ENCODE results near the gene PAX3.
"Not testable (repeated sequence)": the region's sequence is repeated elsewhere in the genome, so short reads cannot be mapped to it uniquely, and the experiment has no call there.

PAX3 gene

DNA sequence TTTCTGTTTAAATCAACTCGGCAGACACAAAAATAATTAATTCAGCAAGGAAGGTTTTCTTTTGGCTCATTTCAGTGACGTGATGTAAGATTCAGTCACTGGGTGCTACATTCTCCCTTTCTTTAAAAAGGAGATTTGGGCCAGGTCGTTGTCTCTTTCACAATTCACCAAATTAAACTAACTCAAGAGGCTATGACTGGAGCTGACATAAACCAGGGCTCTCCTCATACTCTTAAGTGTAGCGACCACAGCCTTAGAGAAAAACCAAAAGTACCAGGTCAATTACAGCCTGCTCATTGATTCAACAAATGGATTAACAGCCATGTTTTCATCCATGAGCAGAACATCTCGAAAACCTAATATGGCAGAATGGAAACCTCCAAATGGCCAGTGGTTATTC, 85.7 kb downstream of the PAX3 start:
- no peak for DNase-seq (ENCODE audit: low spot score)

DNA sequence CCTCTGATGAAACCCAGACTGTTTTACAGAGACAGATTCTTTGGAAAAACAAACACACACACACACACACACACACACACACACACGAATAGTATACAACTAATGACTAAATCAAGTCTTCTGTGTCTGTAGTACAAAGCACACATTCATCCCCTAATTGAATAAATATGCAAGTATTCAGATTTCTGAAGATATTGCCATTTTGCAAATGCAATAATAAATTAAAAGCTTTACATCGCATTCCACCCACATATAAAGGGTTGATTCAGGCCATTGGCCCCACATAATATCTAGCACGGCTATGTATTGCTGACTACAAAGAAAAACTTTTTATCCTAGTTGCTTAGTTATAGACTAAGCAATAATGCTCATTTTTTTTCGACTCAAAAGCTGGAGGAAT, 86.2 kb downstream of the PAX3 start:
- no peak for DNase-seq (ENCODE audit: low spot score)

DNA sequence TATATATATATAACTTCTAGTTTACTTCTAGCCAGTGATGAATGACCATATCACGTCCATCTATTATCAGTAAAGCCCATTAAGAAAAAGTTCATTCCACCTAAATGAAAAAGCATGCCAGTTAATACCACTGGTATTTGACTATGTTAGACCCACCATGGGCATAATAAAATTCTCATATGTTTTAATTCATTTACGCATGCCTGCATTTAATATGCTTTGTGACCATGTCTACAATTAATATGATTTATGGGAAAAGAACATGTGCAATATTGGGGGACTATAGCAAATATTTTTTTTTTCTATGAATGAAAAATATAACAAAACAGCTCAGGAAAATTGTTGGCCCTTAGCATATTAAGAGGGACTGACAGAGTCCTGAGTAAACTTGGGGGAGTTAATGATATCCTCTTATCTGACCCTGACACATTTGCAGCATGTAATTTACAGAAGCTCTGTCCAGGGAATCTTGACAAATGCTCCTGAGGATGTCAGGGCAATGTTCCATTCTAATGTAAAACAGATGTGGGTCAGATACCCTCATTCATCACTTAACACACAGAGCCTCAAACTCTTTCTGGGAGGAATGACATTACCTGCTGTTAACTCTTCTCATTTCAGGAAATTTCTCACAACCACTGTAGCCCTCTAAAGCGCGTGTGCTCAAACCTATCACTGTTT, 90.6 kb downstream of the PAX3 start:
- DNase-seq (ENCODE audit: low spot score) = no peak

DNA sequence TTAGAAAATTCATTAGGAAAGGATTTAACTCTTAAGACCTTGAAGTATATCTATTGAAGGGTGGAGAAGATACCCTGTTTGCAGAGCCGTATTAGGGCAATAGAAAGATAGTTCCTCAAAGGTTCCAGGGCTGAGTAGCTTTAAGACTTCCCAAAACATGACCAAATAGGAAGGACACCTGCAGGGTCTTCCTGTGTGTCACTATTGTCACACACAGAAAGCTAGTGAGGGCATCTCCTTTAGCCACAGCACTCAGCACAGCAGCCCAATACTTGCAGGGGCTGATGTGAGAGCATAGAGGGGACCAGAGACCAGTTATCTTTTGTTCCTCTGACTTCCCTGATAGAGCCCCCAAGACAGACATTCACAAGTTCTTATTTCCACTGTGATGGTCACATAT, 93.7 kb downstream of the PAX3 start:
- DNase-seq (ENCODE audit: low spot score) = no peak

DNA sequence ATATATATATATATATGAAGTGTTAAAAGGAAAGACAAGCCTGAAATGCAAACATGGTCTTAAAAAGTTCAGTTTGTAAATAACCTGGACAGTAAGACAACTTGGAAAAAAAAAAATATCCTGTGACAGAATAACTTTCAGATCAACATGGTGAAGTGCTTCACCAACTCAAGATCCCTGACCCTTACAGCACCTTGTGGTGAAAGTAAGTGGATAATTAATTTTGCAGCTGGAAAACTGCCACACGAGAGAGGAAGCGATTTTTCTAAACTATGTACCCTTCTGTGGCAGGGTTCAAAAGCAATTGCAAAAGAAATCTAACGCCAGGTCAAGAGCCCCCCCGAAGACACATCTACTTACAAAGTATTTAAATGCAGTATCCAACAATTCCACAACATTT, 95.8 kb downstream of the PAX3 start:
- DNase-seq (ENCODE audit: low spot score) = no peak

DNA sequence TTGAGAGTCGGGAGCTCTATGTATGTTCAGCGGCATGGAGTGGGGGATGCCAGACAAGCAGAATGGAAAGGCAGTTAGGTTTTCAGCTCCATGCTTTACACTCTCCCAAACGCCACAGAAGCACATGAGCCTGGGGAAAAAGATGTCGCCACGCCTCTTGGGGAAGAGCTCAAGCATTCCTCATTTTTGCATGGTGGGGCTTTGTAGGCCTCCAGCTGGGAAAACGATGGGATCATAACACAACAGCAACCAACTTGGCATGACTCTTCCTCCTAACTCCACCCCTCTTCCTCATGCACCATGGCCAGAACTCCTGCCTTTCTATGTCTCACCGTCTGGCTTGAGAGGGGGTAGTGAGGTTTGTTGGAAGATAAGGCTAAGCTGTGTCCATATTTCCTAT, 102.6 kb downstream of the PAX3 start:
- DNase-seq (ENCODE audit: low spot score) = no peak

DNA sequence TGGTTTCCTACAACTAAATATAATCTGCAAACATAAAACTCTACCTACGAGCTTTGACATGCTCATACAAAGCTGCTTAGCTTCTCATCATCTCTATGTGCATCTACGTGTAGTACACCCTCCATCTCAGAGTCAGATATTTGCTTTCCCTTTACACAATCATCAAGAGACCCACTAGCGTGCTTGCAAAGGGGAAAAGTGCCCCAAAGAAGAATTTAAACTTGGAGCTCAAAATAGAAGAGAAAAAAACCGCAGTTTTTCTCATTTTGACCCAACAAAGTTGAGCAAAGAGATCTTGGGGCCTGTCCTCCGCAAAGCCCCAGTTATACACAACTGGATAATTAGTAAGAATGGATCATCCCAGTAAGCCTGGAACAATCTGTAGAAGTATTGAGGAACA, 104.1 kb downstream of the PAX3 start:
- no peak for DNase-seq (ENCODE audit: low spot score)

DNA sequence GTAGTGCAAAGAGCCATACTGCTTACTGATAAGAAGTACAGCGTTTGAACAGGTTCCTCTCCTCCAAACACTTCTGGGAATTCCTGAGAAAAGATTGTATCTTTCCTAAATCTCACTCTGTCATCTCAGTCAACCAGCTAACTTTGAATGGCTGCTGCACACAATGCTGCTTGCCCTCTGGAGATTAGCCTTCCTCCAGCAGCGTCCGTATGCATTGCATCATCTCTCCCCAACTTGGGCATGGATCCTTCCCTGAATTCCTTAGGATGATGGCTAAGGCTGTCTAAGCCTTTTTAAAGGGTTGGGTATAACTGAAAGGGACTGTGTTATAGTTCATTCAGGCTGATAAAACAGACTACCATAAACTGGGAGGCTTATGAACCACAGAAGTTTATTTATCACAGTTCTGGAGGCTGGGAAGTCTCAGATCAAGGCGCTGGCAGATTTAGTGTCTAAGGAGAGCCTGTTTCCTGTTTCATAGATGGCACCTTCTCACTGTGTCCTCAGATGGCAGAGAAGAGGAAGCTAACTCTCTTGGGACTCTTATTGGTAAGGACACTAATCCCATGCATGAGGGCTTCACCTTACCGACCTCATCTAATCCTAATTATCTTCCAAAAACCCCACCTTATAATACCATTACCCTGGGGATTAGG, 105.3 kb downstream of the PAX3 start:
- no peak for DNase-seq (ENCODE audit: low spot score)

DNA sequence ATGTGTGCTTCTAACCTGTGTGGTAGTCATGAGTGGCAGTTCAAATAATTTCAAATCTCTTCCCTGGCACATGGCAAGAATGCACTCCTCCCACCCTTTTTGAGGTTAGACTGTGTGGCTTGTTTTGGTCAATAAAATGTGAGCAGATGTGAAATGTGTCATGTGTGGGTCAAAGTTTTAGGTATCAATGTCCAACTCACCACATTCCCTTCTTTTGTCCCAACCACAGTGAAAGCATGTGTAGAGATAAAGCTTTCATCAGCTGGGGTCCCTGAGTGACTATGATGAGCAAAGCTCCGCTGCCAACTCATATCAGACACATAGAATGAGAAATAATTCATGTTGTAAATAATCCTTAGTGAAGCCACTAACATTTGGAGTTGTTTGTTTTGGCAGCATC, 118.2 kb downstream of the PAX3 start:
- DNase-seq (ENCODE audit: low spot score) = no peak

DNA sequence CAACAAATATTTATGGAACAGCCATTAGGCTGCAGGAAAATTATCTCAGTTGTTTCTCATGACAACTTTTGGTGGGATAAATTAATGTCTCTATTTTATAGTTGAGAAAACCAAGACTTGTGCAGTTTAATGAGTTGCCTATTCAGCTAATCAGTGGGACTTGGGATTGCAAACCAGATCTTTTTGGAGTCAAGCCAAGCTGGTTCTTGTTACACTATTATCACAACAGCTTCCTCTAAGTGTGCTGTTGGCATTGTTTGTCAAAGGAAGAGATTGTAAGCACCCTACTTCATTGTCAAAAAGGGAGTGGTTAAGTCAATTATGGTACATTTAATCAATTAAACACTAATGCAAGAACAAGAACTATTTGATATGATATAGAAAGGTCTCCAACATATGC, 119.2 kb downstream of the PAX3 start:
- no peak for DNase-seq (ENCODE audit: low spot score)

DNA sequence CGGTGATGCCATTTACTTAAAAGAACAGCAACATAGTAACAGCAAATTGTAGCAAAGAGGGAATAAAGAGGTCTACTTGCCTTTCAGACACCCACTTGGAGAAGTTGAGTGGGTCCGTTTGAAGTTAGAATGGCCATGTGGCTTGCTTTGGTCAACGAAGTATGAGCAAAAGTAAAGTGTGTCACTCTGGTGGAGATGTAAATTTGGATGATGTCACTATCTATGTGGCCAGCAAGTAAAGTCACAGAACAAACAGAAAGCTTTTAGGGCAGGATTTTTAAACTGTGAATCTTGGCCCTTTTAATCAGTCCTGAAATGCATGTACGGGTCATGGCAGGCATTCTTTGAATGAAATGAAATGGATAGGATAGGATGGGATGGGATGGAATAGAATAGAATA, 120.3 kb downstream of the PAX3 start:
- no peak for DNase-seq (ENCODE audit: low spot score)

DNA sequence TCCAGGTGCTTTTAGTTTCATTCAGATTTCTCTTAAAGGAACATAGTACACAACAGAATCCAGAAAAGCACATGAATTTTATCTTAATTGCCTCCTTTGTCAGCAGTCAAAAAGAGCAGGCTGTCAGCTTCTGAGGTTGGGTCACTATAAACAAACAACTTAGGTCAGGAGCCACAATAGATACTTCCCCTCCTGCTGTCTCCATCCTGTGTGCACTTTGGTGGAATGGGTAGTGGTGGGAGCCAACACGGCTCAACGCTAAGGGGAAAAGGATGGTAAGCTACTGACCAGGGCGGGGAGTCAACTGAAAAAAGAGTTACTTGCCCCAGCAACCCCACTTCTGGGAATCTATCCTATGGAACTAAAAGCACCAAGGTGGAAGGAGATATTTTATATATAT, 121.9 kb downstream of the PAX3 start:
- DNase-seq (ENCODE audit: low spot score) = no peak

DNA sequence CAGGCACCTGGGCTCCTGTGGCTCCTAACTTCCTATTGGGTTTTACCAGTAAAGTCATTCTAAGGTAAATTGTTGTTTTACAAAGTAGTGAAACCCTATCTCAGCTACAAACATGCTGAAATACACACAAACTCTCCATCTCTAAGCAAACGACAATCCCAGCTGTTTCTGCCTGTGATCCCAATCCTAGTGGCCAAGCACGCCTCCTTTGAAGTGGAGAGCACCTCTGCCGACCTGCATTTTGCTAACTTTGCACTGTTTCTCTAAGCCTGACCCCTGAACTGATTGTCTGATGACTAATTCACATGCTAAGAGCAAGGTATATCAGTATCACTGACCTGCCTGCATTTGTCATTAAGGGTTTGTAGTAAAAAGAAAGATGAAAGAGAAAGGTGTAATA, 124.3 kb downstream of the PAX3 start:
- no peak for DNase-seq (ENCODE audit: low spot score)

DNA sequence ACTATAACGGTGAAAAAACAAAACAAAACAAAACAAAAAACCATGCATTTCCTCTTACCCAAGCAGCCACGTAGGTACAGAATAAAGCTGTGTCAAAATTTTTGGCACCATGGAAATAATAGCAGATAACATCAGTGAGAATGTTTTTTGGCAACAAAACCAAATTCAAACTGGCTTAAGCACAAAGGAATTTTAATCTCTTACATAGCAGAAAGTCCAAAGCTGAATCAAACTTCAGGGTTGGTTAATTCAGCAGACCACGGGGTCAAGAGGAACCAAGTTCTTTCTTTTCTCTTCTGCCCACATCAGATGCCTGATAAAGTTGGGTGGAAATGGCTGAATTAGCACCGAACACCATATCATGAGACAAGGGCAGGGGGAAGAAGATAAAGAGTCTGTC, 129.5 kb downstream of the PAX3 start:
- no peak for DNase-seq (ENCODE audit: low spot score)

DNA sequence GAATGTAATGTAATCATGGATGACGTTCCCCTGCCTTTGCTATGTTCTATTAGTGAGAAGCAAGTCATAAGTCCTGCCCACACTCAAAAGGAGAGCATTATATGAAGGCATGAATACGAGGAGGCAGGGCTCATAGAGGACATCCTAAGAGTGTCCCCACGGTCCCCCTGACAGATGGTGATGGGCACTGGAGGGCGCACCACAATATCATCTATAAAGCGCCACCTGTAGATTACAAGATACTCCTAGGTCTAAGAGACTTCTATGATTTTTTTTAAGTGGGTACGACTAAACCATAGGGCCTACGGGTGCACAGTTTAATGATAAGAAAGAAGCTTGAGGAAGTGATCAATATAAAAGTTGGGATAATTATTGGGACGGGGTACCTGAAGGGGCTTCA, 131.0 kb downstream of the PAX3 start:
- DNase-seq (ENCODE audit: low spot score) = no peak

DNA sequence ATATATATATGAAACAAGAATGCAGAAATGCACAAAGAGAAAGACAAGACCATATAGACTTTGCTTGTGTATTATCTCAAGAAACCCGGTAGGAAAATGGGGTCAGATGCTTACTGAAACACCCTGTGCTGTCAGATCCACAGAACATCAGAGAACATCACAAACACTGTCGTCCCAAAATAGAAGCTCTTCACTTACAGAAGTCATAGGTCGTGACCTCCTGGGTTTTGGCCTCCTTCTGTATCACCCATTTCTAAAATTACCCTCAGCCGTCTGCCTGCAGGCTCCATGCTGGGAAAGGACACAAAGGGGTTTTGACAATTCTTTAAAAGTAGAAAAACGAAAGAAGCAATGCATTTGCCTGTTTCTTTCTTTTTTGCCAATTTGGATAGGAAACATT, 137.9 kb downstream of the PAX3 start:
- no peak for DNase-seq (ENCODE audit: low spot score)

DNA sequence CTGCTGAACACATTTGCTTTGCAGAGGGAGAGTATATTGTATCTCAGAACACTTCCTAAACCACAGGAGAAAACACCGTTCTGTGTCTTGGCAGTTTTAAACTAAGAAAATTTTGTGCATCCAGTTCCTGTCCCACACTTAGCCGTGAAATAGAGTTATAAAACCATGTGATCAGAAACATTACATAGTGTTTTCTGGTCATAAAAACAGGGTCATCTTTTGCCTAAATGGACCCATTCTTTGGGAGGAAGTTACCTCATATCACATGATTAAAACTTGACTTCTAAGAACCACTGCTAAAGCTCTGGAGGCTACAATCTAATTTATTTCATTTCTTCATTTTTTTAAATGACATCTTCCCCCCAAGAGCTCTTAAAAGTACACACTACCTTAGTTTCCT, 138.7 kb downstream of the PAX3 start:
- DNase-seq (ENCODE audit: low spot score) = no peak

DNA sequence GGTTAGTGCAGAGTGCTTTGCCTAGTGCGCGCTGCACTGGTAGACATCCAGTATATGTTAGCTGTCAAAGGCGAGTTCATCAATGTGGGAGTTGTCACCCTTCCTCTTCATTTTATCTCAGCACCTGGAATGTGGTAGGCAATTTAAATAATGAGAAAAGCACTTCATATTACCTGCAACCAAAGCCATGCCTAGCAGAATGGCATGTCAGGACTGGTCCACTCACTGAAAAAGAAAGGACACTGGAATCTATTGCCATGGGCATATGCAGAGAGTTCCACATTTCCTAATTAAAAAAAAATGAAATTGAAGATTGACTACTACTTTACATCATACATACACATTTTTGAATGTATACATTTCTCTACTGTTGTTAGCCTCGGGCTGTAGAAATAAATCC, 139.6 kb downstream of the PAX3 start:
- no peak for DNase-seq (ENCODE audit: low spot score)

DNA sequence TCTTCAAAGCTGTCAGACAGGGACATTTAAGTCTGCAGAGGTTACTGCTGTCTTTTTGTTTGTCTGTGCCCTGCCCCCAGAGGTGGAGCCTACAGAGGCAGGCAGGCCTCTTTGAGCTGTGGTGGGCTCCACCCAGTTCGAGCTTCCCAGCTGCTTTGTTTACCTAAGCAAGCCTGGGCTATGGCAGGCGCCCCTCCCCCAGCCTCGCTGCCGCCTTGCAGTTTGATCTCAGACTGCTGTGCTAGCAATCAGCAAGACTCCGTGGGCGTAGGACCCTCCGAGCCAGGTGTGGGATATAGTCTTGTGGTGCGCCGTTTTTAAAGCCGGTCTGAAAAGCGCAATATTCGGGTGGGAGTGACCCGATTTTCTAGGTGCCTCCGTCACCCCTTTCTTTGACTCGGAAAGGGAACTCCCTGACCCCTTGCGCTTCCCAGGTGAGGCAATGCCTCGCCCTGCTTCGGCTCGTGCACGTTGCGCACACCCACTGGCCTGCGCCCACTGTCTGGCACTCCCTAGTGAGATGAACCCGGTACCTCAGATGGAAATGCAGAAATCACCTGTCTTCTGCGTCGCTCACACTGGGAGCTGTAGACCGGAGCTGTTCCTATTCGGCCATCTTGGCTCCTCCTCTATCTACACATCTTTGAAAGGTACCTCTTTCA, 143.7 kb downstream of the PAX3 start:
- not testable (repeated sequence) for DNase-seq (ENCODE audit: low spot score)

Measured in germinal center (tissue), 1 donor.